Measurements from ENCODE around the gene LLPH.

GRCh38 chr12:66149702-66150398 lies 19.3 kb upstream of the LLPH start:
- TF ChIP-seq CTCF (IDR thresholded peaks at IDR 0.05 in 8 of 11, conservative IDR thresholded peaks at IDR 0.05 in 3 of 11), result peak in 6 of 11 experiments; percentile 10 to 53 (median 32)
- peak in 1 of 3 donors; percentile 26 for TF ChIP-seq POLR2AphosphoS5 (IDR thresholded peaks at IDR 0.05)
- TF ChIP-seq POLR2A (IDR thresholded peaks at IDR 0.05), result no peak
